ENCODE data around the gene ACTN2. TPM values are rescaled to one million over a fixed set of nuclear protein-coding genes. Genes with fewer than 3 reads are reported as not detected.

ACTN2 gene
- total and polyA plus RNA-seq, 2 donors (not counting 1 experiment from before 2014, with no cell fraction given): 0.17 to 0.22 TPM

GRCh38 chr1:236692128-236692527, 5.8 kb downstream of the ACTN2 start:
- TF ChIP-seq EZH2 (IDR thresholded peaks at IDR 0.05; ENCODE audit: low read length, missing control alignments) (no peak), CTCF (conservative IDR thresholded peaks at IDR 0.05 in 1 of 2, IDR thresholded peaks at IDR 0.05 in 1 of 2; ENCODE audit: low read depth in 1 of 2, low read length in 2 of 2) (no peak)
- Histone ChIP-seq H3K9me3 (ENCODE audit: control insufficient read depth, insufficient read depth, low read depth, low read length) (no peaks in the 10 kb centered on the region), H3K4me2 (ENCODE audit: extremely low read depth, insufficient read depth, low read length) (no peak overlapping the region), H2AFZ (ENCODE audit: low read length) (no peak overlapping the region), H3K36me3 (ENCODE audit: control insufficient read depth, insufficient read depth, low read length) (no peaks in the 10 kb centered on the region), H3K4me3 (replicated peaks in 1 of 4; ENCODE audit: control extremely low read depth in 1 of 4, insufficient read depth in 1 of 4, low read depth in 3 of 4, low read length in 4 of 4) (no peak overlapping the region), H3K79me2 (ENCODE audit: control insufficient read depth, insufficient read depth, low read length) (no peaks in the 10 kb centered on the region), H3K27ac (ENCODE audit: insufficient read depth, low read length) (no peak overlapping the region), H3K9ac (ENCODE audit: insufficient read depth, low read length) (no peak overlapping the region), H3K4me1 (ENCODE audit: control insufficient read depth, extremely low read depth, insufficient read depth, low read length) (no peaks in the 10 kb centered on the region), H3K27me3 (ENCODE audit: control insufficient read depth, insufficient read depth, low read length) (no peaks in the 10 kb centered on the region), H4K20me1 (ENCODE audit: control insufficient read depth, extremely low read depth, insufficient read depth, low read length) (no peaks in the 10 kb centered on the region)
- DNase-seq (ENCODE audit: low read depth in 2 of 2): no peak

- TF ChIP-seq EZH2 (IDR thresholded peaks at IDR 0.05; ENCODE audit: low read length, missing control alignments) (no peak), CTCF (conservative IDR thresholded peaks at IDR 0.05 in 1 of 2, IDR thresholded peaks at IDR 0.05 in 1 of 2; ENCODE audit: low read depth in 1 of 2, low read length in 2 of 2) (no peak)
- H4K20me1 ChIP-seq (ENCODE audit: control insufficient read depth, extremely low read depth, insufficient read depth, low read length): no peaks in the 10 kb centered on the region
- DNase-seq (ENCODE audit: low read depth in 2 of 2): no peak
- H2AFZ ChIP-seq (ENCODE audit: low read length): no peak overlapping the region
- H3K27me3 ChIP-seq (ENCODE audit: control insufficient read depth, insufficient read depth, low read length): no peaks in the 10 kb centered on the region
- H3K79me2 ChIP-seq (ENCODE audit: control insufficient read depth, insufficient read depth, low read length): no peaks in the 10 kb centered on the region
- H3K4me2 ChIP-seq (ENCODE audit: extremely low read depth, insufficient read depth, low read length): no peak overlapping the region
- no peak overlapping the region for H3K9ac ChIP-seq (ENCODE audit: insufficient read depth, low read length)
- no peaks in the 10 kb centered on the region for H3K36me3 ChIP-seq (ENCODE audit: control insufficient read depth, insufficient read depth, low read length)
- no peak overlapping the region for H3K27ac ChIP-seq (ENCODE audit: insufficient read depth, low read length)
- no peak overlapping the region for H3K4me3 ChIP-seq (replicated peaks in 1 of 4; ENCODE audit: control extremely low read depth in 1 of 4, insufficient read depth in 1 of 4, low read depth in 3 of 4, low read length in 4 of 4)
- H3K4me1 ChIP-seq (ENCODE audit: control insufficient read depth, extremely low read depth, insufficient read depth, low read length): no peaks in the 10 kb centered on the region
- no peaks in the 10 kb centered on the region for H3K9me3 ChIP-seq (ENCODE audit: control insufficient read depth, insufficient read depth, low read depth, low read length)
Observed at GRCh38 chr1:236692742-236693141, 6.4 kb downstream of the ACTN2 start.

GRCh38 chr1:236699366-236699765, 13.1 kb downstream of the ACTN2 start:
- Histone ChIP-seq H3K79me2 (ENCODE audit: control insufficient read depth, insufficient read depth, low read length) (no peaks in the 10 kb centered on the region), H3K27me3 (ENCODE audit: control insufficient read depth, insufficient read depth, low read length) (no peaks in the 10 kb centered on the region), H3K4me3 (replicated peaks in 1 of 4; ENCODE audit: control extremely low read depth in 1 of 4, insufficient read depth in 1 of 4, low read depth in 3 of 4, low read length in 4 of 4) (no peak overlapping the region), H3K4me1 (ENCODE audit: control insufficient read depth, extremely low read depth, insufficient read depth, low read length) (no peaks in the 10 kb centered on the region), H3K9ac (ENCODE audit: insufficient read depth, low read length) (no peak overlapping the region), H3K27ac (ENCODE audit: insufficient read depth, low read length) (no peak overlapping the region), H3K4me2 (ENCODE audit: extremely low read depth, insufficient read depth, low read length) (no peak overlapping the region), H3K9me3 (ENCODE audit: control insufficient read depth, insufficient read depth, low read depth, low read length) (no peaks in the 10 kb centered on the region), H3K36me3 (ENCODE audit: control insufficient read depth, insufficient read depth, low read length) (no peaks in the 10 kb centered on the region), H4K20me1 (ENCODE audit: control insufficient read depth, extremely low read depth, insufficient read depth, low read length) (no peaks in the 10 kb centered on the region), H2AFZ (ENCODE audit: low read length) (no peak overlapping the region)
- peak in 1 of 2 donors; percentile 49 for DNase-seq (ENCODE audit: low read depth in 2 of 2)
- no peak for TF ChIP-seq CTCF (conservative IDR thresholded peaks at IDR 0.05 in 1 of 2, IDR thresholded peaks at IDR 0.05 in 1 of 2; ENCODE audit: low read depth in 1 of 2, low read length in 2 of 2)
- no peak for TF ChIP-seq EZH2 (IDR thresholded peaks at IDR 0.05; ENCODE audit: low read length, missing control alignments)
